H9 (cell line): ENCODE data around the gene TMC2. TPM values are rescaled to one million over a fixed set of nuclear protein-coding genes. Genes with fewer than 3 reads are reported as not detected.

ENCODE experiments used
- DNase-seq: peaks from one replicate; pipeline ENCODE4 v3.0.0-alpha.2; 2017
- H2AFZ ChIP-seq: one replicate; pipeline ENCODE4 v1.6.1; 2013; ENCODE audit warnings: mild to moderate bottlenecking, low read length, control low read depth, moderate library complexity
- H2AK5ac ChIP-seq: 2 replicates; pipeline ENCODE4 v1.6.1; 2013; ENCODE audit warnings: low read length, control low read depth, mixed read lengths; ENCODE audit not compliant: insufficient read length
- H2BK120ac ChIP-seq: one replicate; pipeline ENCODE4 v1.6.1; 2013; ENCODE audit warnings: low read depth, mild to moderate bottlenecking, low read length, control low read depth, inconsistent platforms; ENCODE audit not compliant: poor library complexity, severe bottlenecking
- H2BK12ac ChIP-seq: 2 replicates; pipeline ENCODE4 v1.6.1; 2013; ENCODE audit warnings: low read length, control low read depth, mixed read lengths, low read depth; ENCODE audit not compliant: insufficient read length
- H2BK15ac ChIP-seq: 2 replicates; pipeline ENCODE4 v1.6.1; 2013; ENCODE audit warnings: low read depth, low read length, control low read depth
- H2BK20ac ChIP-seq: one replicate; pipeline ENCODE4 v1.6.1; 2013; ENCODE audit warnings: low read depth, mild to moderate bottlenecking, low read length, control low read depth, inconsistent platforms; ENCODE audit not compliant: poor library complexity, severe bottlenecking
- H2BK5ac ChIP-seq: 2 replicates; pipeline ENCODE4 v1.6.1; 2013; ENCODE audit warnings: low read length, control low read depth, mixed read lengths; ENCODE audit not compliant: insufficient read length
- H3K14ac ChIP-seq: 2 replicates; pipeline ENCODE4 v1.6.1; 2013; ENCODE audit warnings: low read length, control low read depth; ENCODE audit not compliant: insufficient read depth
- H3K18ac ChIP-seq: 2 replicates; pipeline ENCODE4 v1.6.1; 2013; ENCODE audit warnings: low read depth, mild to moderate bottlenecking, mixed read lengths, low read length, control low read depth; ENCODE audit not compliant: insufficient read length
- H3K23ac ChIP-seq: 2 replicates; pipeline ENCODE4 v1.6.1; 2013; ENCODE audit warnings: low read length, control low read depth, mixed read lengths, low read depth; ENCODE audit not compliant: insufficient read length
- H3K23me2 ChIP-seq: 2 replicates; pipeline ENCODE4 v1.6.1; 2013; ENCODE audit warnings: low read depth, mild to moderate bottlenecking, mixed read lengths, low read length, control low read depth; ENCODE audit not compliant: insufficient read length, poor library complexity, severe bottlenecking
- H3K27ac ChIP-seq: 2 replicates; pipeline ENCODE4 v1.5.1; 2013; ENCODE audit warnings: low read length, control low read depth, mixed read lengths, low read depth; ENCODE audit not compliant: insufficient read length
- H3K27me3 ChIP-seq: 2 replicates; pipeline ENCODE4 v1.6.1; 2013; ENCODE audit warnings: low read length, control low read depth, inconsistent platforms; ENCODE audit not compliant: insufficient read depth
- H3K4ac ChIP-seq: 2 replicates; pipeline ENCODE4 v1.6.1; 2013; ENCODE audit warnings: low read depth, mild to moderate bottlenecking, control low read depth, inconsistent platforms, low read length, moderate library complexity
- H3K4me1 ChIP-seq: 2 replicates; pipeline ENCODE4 v1.6.1; 2013; ENCODE audit warnings: low read length, control low read depth, inconsistent platforms; ENCODE audit not compliant: insufficient read depth
- H3K4me2 ChIP-seq: 2 replicates; pipeline ENCODE4 v1.6.1; 2013; ENCODE audit warnings: low read length, control low read depth, mixed read lengths; ENCODE audit not compliant: insufficient read length, insufficient read depth
- H3K56ac ChIP-seq: 2 replicates; pipeline ENCODE4 v1.6.1; 2013; ENCODE audit warnings: low read depth, mild to moderate bottlenecking, mixed read lengths, low read length, control low read depth; ENCODE audit not compliant: insufficient read length
- H3K79me1 ChIP-seq: 2 replicates; pipeline ENCODE4 v1.6.1; 2013; ENCODE audit warnings: low read depth, mild to moderate bottlenecking, moderate library complexity, low read length, control low read depth, inconsistent platforms; ENCODE audit not compliant: insufficient read depth, poor library complexity, severe bottlenecking
- H3K79me2 ChIP-seq: 2 replicates; pipeline ENCODE4 v1.6.1; 2013; ENCODE audit warnings: low read length, control low read depth, inconsistent platforms; ENCODE audit not compliant: insufficient read depth
- H3K9ac ChIP-seq: 2 replicates; pipeline ENCODE4 v1.6.1; 2013; ENCODE audit warnings: low read length, control low read depth, mixed read lengths; ENCODE audit not compliant: insufficient read length; ENCODE audit errors: extremely low read depth
- H3K9me3 ChIP-seq: one replicate; pipeline ENCODE4 v1.6.1; 2013; ENCODE audit warnings: low read depth, low read length, inconsistent platforms; ENCODE audit not compliant: control insufficient read depth
- H3T11ph ChIP-seq: one replicate; pipeline ENCODE4 v1.6.1; 2013; ENCODE audit warnings: mild to moderate bottlenecking, low read length, control low read depth, inconsistent platforms
- H4K20me1 ChIP-seq: one replicate; pipeline ENCODE4 v1.6.1; 2013; ENCODE audit not compliant: control insufficient read depth, insufficient read length, insufficient read depth
- H4K5ac ChIP-seq: 2 replicates; pipeline ENCODE4 v1.6.1; 2013; ENCODE audit warnings: low read depth, mild to moderate bottlenecking, mixed read lengths, low read length, control low read depth; ENCODE audit not compliant: insufficient read length
- H4K8ac ChIP-seq: replicated peaks from 2 replicates; pipeline ENCODE4 v1.6.1; 2013; ENCODE audit warnings: low read length, control low read depth, mixed read lengths, low read depth; ENCODE audit not compliant: insufficient read length
- H4K91ac ChIP-seq: 2 replicates; pipeline ENCODE4 v1.6.1; 2013; ENCODE audit warnings: low read depth, mild to moderate bottlenecking, moderate library complexity, mixed read lengths, low read length, control low read depth; ENCODE audit not compliant: insufficient read length
- H3K27ac Mint-ChIP-seq, 3 experiments: 2 replicates in 2 of 3; 3 replicates in 1 of 3; pipeline ENCODE4 v1.8.0; 2020 to 2021; ENCODE audit warnings: mixed read lengths in 3 of 3, mild to moderate bottlenecking in 1 of 3, moderate library complexity in 1 of 3
- H3K27me3 Mint-ChIP-seq: 2 replicates; pipeline ENCODE4 v1.8.0; 2021; ENCODE audit warnings: low read depth, mild to moderate bottlenecking, moderate library complexity, mixed read lengths
- H3K36me3 Mint-ChIP-seq, 3 experiments: 2 replicates in 2 of 3; 3 replicates in 1 of 3; pipeline ENCODE4 v1.8.0; 2020 to 2021; ENCODE audit warnings: low read depth in 3 of 3, mixed read lengths in 3 of 3; ENCODE audit not compliant: insufficient read depth in 1 of 3
- H3K4me1 Mint-ChIP-seq, 2 experiments: 2 replicates each; pipeline ENCODE4 v1.8.0; 2020; ENCODE audit warnings: mixed read lengths in 2 of 2
- H3K4me3 Mint-ChIP-seq, 2 experiments: 2 replicates in 1 of 2; 3 replicates in 1 of 2; pipeline ENCODE4 v1.8.0; 2020 to 2021; ENCODE audit warnings: mild to moderate bottlenecking in 2 of 2, mixed read lengths in 2 of 2, moderate library complexity in 1 of 2
- H3K9me3 Mint-ChIP-seq, 2 experiments: 2 replicates in 1 of 2; 3 replicates in 1 of 2; pipeline ENCODE4 v1.8.0; 2020; ENCODE audit warnings: mild to moderate bottlenecking in 2 of 2, mixed read lengths in 2 of 2, moderate library complexity in 1 of 2
- WGBS: extraction: QIAGEN DNeasy Blood & Tissue Kit; methylation state at CpG from one replicate; pipeline ENCODE4 v1.1.7; 2013; ENCODE audit warnings: missing lambda C conversion rate, low lambda C conversion rate, mixed read lengths; ENCODE audit not compliant: insufficient read length; ENCODE audit errors: extremely low coverage; 5-methylcytosine and 5-hydroxymethylcytosine counted together
- total RNA-seq: library from RNA; stranded (reverse); gene quantifications from 2 replicates; pipeline ENCODE4 v1.2.1, GENCODE V29; 2021
- TF ChIP-seq, protein P1 (sequence below): fragments of 200-600 bp; sonication (generic); conservative IDR thresholded peaks from 3 replicates; pipeline ENCODE4 v1.8.0; 2021; ENCODE audit warnings: antibody characterized with exemption, mild to moderate bottlenecking

The TMC2 gene
- total RNA-seq, 1 experiment from 2014 or later = not detected

- Histone ChIP-seq H2BK120ac (no peak overlapping the region), H3K4me2 (no peak overlapping the region), H3K56ac (no peak overlapping the region), H3K27me3 (no peaks in the 10 kb centered on the region), H4K20me1 (no peaks in the 10 kb centered on the region), H3K4me1 (no peaks in the 10 kb centered on the region), H4K5ac (no peak overlapping the region), H3T11ph (no peak overlapping the region), H4K91ac (no peak overlapping the region), H3K23ac (no peak overlapping the region), H3K27ac (no peak overlapping the region), H3K9ac (no peak overlapping the region), H2BK20ac (no peak overlapping the region), H3K23me2 (no peaks in the 10 kb centered on the region), H3K18ac (no peak overlapping the region), H4K8ac (no peak overlapping the region), H2AK5ac (no peak overlapping the region), H3K14ac (no peak overlapping the region), H3K4ac (no peak overlapping the region), H2BK12ac (no peak overlapping the region), H3K9me3 (no peaks in the 10 kb centered on the region), H3K79me1 (no peaks in the 10 kb centered on the region), H2AFZ (no peak overlapping the region), H3K79me2 (no peaks in the 10 kb centered on the region), H2BK5ac (no peak overlapping the region), H2BK15ac (no peak overlapping the region)
- TF ChIP-seq, protein P1, sequence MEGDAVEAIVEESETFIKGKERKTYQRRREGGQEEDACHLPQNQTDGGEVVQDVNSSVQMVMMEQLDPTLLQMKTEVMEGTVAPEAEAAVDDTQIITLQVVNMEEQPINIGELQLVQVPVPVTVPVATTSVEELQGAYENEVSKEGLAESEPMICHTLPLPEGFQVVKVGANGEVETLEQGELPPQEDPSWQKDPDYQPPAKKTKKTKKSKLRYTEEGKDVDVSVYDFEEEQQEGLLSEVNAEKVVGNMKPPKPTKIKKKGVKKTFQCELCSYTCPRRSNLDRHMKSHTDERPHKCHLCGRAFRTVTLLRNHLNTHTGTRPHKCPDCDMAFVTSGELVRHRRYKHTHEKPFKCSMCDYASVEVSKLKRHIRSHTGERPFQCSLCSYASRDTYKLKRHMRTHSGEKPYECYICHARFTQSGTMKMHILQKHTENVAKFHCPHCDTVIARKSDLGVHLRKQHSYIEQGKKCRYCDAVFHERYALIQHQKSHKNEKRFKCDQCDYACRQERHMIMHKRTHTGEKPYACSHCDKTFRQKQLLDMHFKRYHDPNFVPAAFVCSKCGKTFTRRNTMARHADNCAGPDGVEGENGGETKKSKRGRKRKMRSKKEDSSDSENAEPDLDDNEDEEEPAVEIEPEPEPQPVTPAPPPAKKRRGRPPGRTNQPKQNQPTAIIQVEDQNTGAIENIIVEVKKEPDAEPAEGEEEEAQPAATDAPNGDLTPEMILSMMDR = no peak
- DNase-seq = no peak
- no peak overlapping the region for H3K27ac Mint-ChIP-seq
- no peaks in the 10 kb centered on the region for H3K36me3 Mint-ChIP-seq
- no peak overlapping the region for H3K4me3 Mint-ChIP-seq
- H3K4me1 Mint-ChIP-seq = peaks cover 0 to 4% of the 10 kb centered on the region in 2 experiments; a peak in 2 of 4 replicates
- H3K27me3 Mint-ChIP-seq = peaks cover 54% of the 10 kb centered on the region
- no peaks in the 10 kb centered on the region for H3K9me3 Mint-ChIP-seq
- WGBS = no CpG with 5 or more reads among the region's 4 CpGs
These were observed 137.1 kb downstream of the TMC2 start for GRCh38 chr20:2673453-2673852.
